Common myeloid progenitor, CD34-positive (primary cell): ENCODE results near the gene NCMAP.
"Not testable (repeated sequence)": the region's sequence is repeated elsewhere in the genome, so short reads cannot be mapped to it uniquely, and the experiment has no call there.

ENCODE experiments used
- CTCF ChIA-PET: fragments of 350-600 bp; sonication (Branson Sonifier 250); formaldehyde crosslinking; loops from one replicate; lab custom pipeline; 2021; ENCODE audit warnings: antibody characterized with exemption; lab: Charles Lee
- POLR2A ChIA-PET: fragments of 350-600 bp; sonication (Branson Sonifier 250); formaldehyde crosslinking; loops from one replicate; lab custom pipeline; 2021; ENCODE audit warnings: antibody characterized with exemption; lab: Charles Lee
- DNase-seq, 3 donors: peaks; one replicate each; pipeline versions ENCODE4 v3.0.0 to v3.0.0-alpha.2; 2013
- H3K27ac ChIP-seq, 2 experiments: 1 replicate in 1 of 2; 2 replicates in 1 of 2; pipeline ENCODE4 v1.7.0; 2013; ENCODE audit warnings: inconsistent platforms in 2 of 2, low read length in 2 of 2, mild to moderate bottlenecking in 2 of 2, low read depth in 1 of 2, moderate library complexity in 1 of 2; ENCODE audit not compliant: severe bottlenecking in 2 of 2, insufficient read depth in 1 of 2, poor library complexity in 1 of 2
- H3K27me3 ChIP-seq, 5 experiments: replicated peaks in 2 of 5; 1 replicate in 3 of 5; 2 replicates in 2 of 5; pipeline versions ENCODE4 v1.6.1 to v1.7.0; 2013; ENCODE audit warnings: low read length in 4 of 5, mild to moderate bottlenecking in 2 of 5, moderate library complexity in 2 of 5, inconsistent platforms in 1 of 5; ENCODE audit not compliant: insufficient read depth in 5 of 5, control insufficient read depth in 4 of 5
- H3K36me3 ChIP-seq, 4 experiments: 1 replicate in 2 of 4; 2 replicates in 2 of 4; pipeline versions ENCODE4 v1.6.1 to v1.7.0; 2013; ENCODE audit warnings: low read length in 3 of 4, control low read depth in 1 of 4, mild to moderate bottlenecking in 1 of 4; ENCODE audit not compliant: control insufficient read depth in 4 of 4, insufficient read depth in 4 of 4
- H3K4me1 ChIP-seq, 4 experiments: 1 replicate in 3 of 4; 2 replicates in 1 of 4; pipeline versions ENCODE4 v1.6.1 to v1.7.1; 2013; ENCODE audit warnings: low read length in 3 of 4, mild to moderate bottlenecking in 3 of 4, control low read depth in 1 of 4, inconsistent platforms in 1 of 4, moderate library complexity in 1 of 4; ENCODE audit not compliant: control insufficient read depth in 4 of 4, insufficient read depth in 4 of 4; ENCODE audit errors: control extremely low read depth in 1 of 4
- H3K4me3 ChIP-seq, 7 experiments: 1 replicate in 4 of 7; 2 replicates in 3 of 7; pipeline versions ENCODE4 v1.5.1 to v1.7.0; 2013; ENCODE audit warnings: mild to moderate bottlenecking in 7 of 7, low read length in 6 of 7, moderate library complexity in 6 of 7, inconsistent platforms in 2 of 7, low read depth in 2 of 7, control low read depth in 1 of 7; ENCODE audit not compliant: insufficient read depth in 4 of 7, control insufficient read depth in 1 of 7; ENCODE audit errors: extremely low read depth in 1 of 7
- H3K9me3 ChIP-seq, 5 experiments: 1 replicate in 4 of 5; 2 replicates in 1 of 5; pipeline versions ENCODE4 v1.6.1 to v1.7.1; 2013; ENCODE audit warnings: low read length in 4 of 5, mild to moderate bottlenecking in 2 of 5, inconsistent platforms in 1 of 5, low read depth in 1 of 5, moderate library complexity in 1 of 5; ENCODE audit not compliant: control insufficient read depth in 4 of 5, insufficient read depth in 2 of 5; ENCODE audit errors: control extremely low read depth in 1 of 5
- WGBS: methylation state at CpG from one replicate; pipeline ENCODE4 v1.1.5; 2013; ENCODE audit not compliant: insufficient coverage; 5-methylcytosine and 5-hydroxymethylcytosine counted together

The NCMAP gene

DNA sequence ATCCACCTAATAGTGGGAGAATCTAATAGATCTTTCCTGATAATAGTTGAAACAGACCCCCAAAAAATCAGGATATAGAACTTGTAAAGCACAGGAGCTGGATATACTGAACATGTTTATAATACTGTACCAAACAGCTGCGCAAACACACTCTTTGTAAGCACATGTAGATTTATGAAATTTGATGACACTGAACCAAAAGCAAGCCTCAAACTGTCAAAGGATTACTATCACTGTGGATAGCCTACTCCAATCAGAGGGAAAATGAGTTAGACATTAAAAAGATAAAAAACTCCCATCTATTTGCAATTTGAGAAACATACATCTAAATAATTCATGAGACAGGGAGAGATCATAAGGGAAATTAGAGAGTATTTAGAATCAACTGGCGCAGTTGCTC, 27.1 kb upstream of the NCMAP start:
- WGBS, result no CpG with 5 or more reads among the region's 2 CpGs
- Histone ChIP-seq H3K4me1 (no peaks in the 10 kb centered on the region), H3K36me3 (peaks cover 0 to 2% (median 0%) of the 10 kb centered on the region in 4 experiments), H3K9me3 (no peaks in the 10 kb centered on the region), H3K27ac (no peak overlapping the region), H3K4me3 (no peak overlapping the region), H3K27me3 (no peaks in the 10 kb centered on the region)
- POLR2A ChIA-PET, result no interaction called here
- DNase-seq, result no peak
- CTCF ChIA-PET, result interaction anchor here (0.7 to 3.5 kb wide), 4 partner anchors 13 to 58 kb away, joined by 3 to 13 read pairs (median 4); no protein-coding TSS in a partner anchor

DNA sequence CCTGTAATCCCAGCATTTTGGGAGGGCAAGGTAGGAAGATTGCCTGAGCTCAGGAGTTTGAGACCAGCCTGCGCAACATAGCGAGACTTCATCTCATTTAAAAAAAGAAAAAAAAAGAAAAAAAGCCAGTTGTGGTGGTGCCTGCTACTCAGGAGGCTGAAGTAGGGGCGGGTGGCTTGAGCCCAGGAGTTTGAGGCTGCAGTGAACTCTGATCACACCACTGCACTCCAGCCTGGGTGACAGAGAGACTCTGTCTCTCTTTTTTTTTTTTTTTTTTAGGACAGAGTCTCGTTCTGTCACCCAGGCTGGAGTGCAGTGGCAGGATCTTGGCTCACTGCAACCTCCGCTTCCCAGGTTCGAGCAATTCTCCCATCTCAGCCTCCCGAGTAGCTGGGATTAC, 26.6 kb upstream of the NCMAP start:
- CTCF ChIA-PET, result interaction anchor here (0.7 kb wide), 1 partner anchor 58 kb away, joined by 5 read pairs; no protein-coding TSS in a partner anchor
- H3K4me1 ChIP-seq, H3K4me3 ChIP-seq, H3K27me3 ChIP-seq, H3K36me3 ChIP-seq, H3K27ac ChIP-seq, H3K9me3 ChIP-seq, DNase-seq: not testable (repeated sequence)
- POLR2A ChIA-PET, result interaction anchor here (0.7 kb wide), 1 partner anchor 1325 kb away, joined by 7 read pairs; no protein-coding TSS in a partner anchor
- 100% methylated on average over 3 of the region's 7 CpGs for WGBS

- DNase-seq, result peak; percentile 28 to 78 (median 67)
- POLR2A ChIA-PET, result interaction anchor here (0.6 kb wide), 1 partner anchor 36 kb away, joined by 4 read pairs; no protein-coding TSS in a partner anchor
- 87% methylated on average over 17 of the region's 21 CpGs for WGBS
- H3K4me1 ChIP-seq, result peaks cover 11 to 17% (median 14%) of the 10 kb centered on the region in 4 experiments
- peak overlapping the region in 1 of 2 experiments; percentile 43 for H3K27ac ChIP-seq
- no peaks in the 10 kb centered on the region for H3K9me3 ChIP-seq
- CTCF ChIA-PET, result interaction anchor here (1.0 to 1.7 kb wide), 3 partner anchors 8 to 97 kb away, joined by 3 to 5 read pairs (median 4); no protein-coding TSS in a partner anchor
- peak overlapping the region in 1 of 7 experiments; percentile 23 for H3K4me3 ChIP-seq
- no peaks in the 10 kb centered on the region for H3K27me3 ChIP-seq
- peaks cover 0 to 7% (median 2%) of the 10 kb centered on the region in 4 experiments for H3K36me3 ChIP-seq
Observed at GRCh38 chr1:24535021-24535424, 20.9 kb upstream of the NCMAP start.

- ChIA-PET POLR2A (interaction anchor here (1.1 kb wide), 1 partner anchor 11 kb away, joined by 3 read pairs; no protein-coding TSS in a partner anchor), CTCF (interaction anchor here (0.7 to 1.7 kb wide), 5 partner anchors 9 to 96 kb away, joined by 3 to 5 read pairs (median 3); no protein-coding TSS in a partner anchor)
- peaks cover 0 to 7% (median 2%) of the 10 kb centered on the region in 4 experiments for H3K36me3 ChIP-seq
- 100% methylated on average over 4 of the region's 8 CpGs for WGBS
- H3K27ac ChIP-seq, result peak overlapping the region; percentile 33 to 65
- no peaks in the 10 kb centered on the region for H3K9me3 ChIP-seq
- peaks cover 11 to 24% (median 17%) of the 10 kb centered on the region in 4 experiments for H3K4me1 ChIP-seq
- no peaks in the 10 kb centered on the region for H3K27me3 ChIP-seq
- DNase-seq, result no peak
- H3K4me3 ChIP-seq, result no peak overlapping the region
Observed at GRCh38 chr1:24535778-24536177, 20.1 kb upstream of the NCMAP start.

- Histone ChIP-seq H3K4me1 (peaks cover 13 to 30% (median 20%) of the 10 kb centered on the region in 4 experiments), H3K27me3 (no peaks in the 10 kb centered on the region), H3K36me3 (peaks cover 0 to 7% (median 2%) of the 10 kb centered on the region in 4 experiments), H3K4me3 (peak overlapping the region in 1 of 7 experiments; percentile 12), H3K27ac (peak overlapping the region; percentile 33 to 65), H3K9me3 (no peaks in the 10 kb centered on the region)
- ChIA-PET POLR2A (interaction anchor here (1.1 kb wide), 1 partner anchor 12 kb away, joined by 3 read pairs; no protein-coding TSS in a partner anchor), CTCF (interaction anchor here (1.3 to 1.7 kb wide), 2 partner anchors 11 to 15 kb away, joined by 3 to 5 read pairs; no protein-coding TSS in a partner anchor)
- WGBS, result 0% methylated on average over 3 of the region's 7 CpGs
- DNase-seq, result peak; percentile 89 to 92 (median 92)
Observed at GRCh38 chr1:24536391-24536840, 19.5 kb upstream of the NCMAP start.

DNA sequence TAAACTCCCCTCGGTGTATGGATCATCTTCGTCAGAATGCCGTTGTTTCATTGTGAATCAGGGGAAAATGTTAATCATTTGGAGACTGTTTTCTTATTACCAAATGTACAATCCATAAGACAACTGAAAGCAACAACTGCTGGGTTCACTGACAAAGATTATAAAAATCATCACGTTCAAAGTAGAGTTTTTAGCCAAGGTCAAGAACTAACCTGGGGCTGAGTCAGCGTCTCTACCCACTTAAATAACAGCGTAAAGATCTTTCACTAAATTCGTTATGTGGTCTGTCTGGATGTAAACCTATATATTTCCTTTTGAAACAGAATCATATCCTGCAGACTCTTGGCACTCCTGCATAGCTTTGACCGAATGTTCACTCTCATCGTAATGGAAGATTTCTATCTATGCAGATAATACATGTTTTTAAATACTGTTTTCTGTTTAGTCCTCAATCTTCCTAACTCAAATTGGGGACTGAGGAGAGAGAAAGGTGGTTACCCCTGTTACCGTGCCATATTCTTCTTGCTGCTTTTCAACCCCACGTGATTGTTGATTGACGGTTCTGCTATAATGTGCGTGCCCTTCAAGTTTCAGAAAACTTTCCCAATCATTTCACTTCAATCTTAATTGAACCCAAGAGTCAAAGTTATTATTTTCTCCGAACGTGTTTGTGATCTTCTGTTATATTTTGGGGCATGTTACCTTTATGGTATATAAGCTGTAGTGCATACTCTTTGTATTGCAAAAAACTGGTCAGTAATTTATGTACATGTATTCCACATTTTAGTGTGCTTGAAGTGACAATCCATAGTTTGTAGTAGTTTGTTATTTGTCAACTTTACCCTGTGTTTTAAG, 15.6 kb upstream of the NCMAP start:
- 60% methylated on average over 1 of the region's 15 CpGs for whole genome bisulfite sequencing
- CTCF ChIA-PET, result interaction anchor here (1.7 to 4.0 kb wide), 3 partner anchors 22 to 47 kb away, joined by 5 to 17 read pairs (median 7); no protein-coding TSS in a partner anchor
- H3K4me3 ChIP-seq, result no peak overlapping the region
- no peak for DNase-seq
- H3K27me3 ChIP-seq, result no peaks in the 10 kb centered on the region
- H3K27ac ChIP-seq, result no peak overlapping the region
- H3K4me1 ChIP-seq, result peaks cover 13 to 29% (median 19%) of the 10 kb centered on the region in 4 experiments
- peaks cover 0 to 4% (median 2%) of the 10 kb centered on the region in 4 experiments for H3K36me3 ChIP-seq
- POLR2A ChIA-PET, result no interaction called here
- no peaks in the 10 kb centered on the region for H3K9me3 ChIP-seq
